Measurements from ENCODE around the gene ADAMTSL4. TPM values are rescaled to one million over a fixed set of nuclear protein-coding genes. Genes with fewer than 3 reads are reported as not detected.
"Not testable (repeated sequence)": the region's sequence is repeated elsewhere in the genome, so short reads cannot be mapped to it uniquely, and the experiment has no call there.

The ADAMTSL4 gene
- polyA plus RNA-seq, 1 of the 3 experiments (the other 2 are of a cell fraction) = 3.4 TPM

DNA sequence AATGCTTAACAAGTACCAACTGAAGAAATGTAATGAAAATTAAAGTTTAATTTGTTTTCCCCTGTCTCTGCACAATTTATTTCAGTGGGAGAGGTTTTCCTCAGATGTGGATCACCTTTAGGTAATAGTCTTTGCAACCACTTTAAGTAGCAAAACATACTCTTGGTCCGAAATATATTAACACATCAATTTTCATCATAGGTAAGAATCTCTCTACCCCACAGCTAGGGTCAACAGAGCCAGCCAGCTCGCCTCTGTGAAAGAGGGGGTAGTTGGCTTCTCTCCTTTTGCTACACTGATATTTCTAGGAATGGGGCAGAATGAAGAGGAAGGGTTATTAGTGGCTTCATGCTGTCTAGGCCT, 55.0 kb downstream of the ADAMTSL4 start:
- POLR2A ChIA-PET = no interaction called here
- CTCF ChIA-PET = interaction anchor here (1.4 kb wide), 1 partner anchor 18 kb away, joined by 3 read pairs; no protein-coding TSS in a partner anchor
- no peak for TF ChIP-seq YY1 (IDR thresholded peaks at IDR 0.05; ENCODE audit: low read depth)
- TF ChIP-seq RXRA (IDR thresholded peaks at IDR 0.05; ENCODE audit: borderline replicate concordance, low read depth) = no peak
- TF ChIP-seq SMC3 (IDR thresholded peaks at IDR 0.05; ENCODE audit: low read depth, low read length) = no peak
- TF ChIP-seq JUND (IDR thresholded peaks at IDR 0.05) = no peak
- no peak for TF ChIP-seq SIN3A (IDR thresholded peaks at IDR 0.05; ENCODE audit: borderline replicate concordance, low read depth, low read length)
- no peak for TF ChIP-seq RFX5 (IDR thresholded peaks at IDR 0.05; ENCODE audit: low read length)
- TF ChIP-seq TEAD4 (IDR thresholded peaks at IDR 0.05; ENCODE audit: borderline replicate concordance, insufficient read depth) = no peak
- TF ChIP-seq MEF2A (IDR thresholded peaks at IDR 0.05; ENCODE audit: borderline replicate concordance, low read depth) = no peak
- TF ChIP-seq POLR2AphosphoS5 (IDR thresholded peaks at IDR 0.05; ENCODE audit: low read depth, low read length) = no peak
- no peak for TF ChIP-seq MXI1 (IDR thresholded peaks at IDR 0.05; ENCODE audit: low read depth, low read length)
- no peak for TF ChIP-seq GATA2 (CRISPR knock-in tag; IDR thresholded peaks at IDR 0.05)
- TF ChIP-seq, protein P1, sequence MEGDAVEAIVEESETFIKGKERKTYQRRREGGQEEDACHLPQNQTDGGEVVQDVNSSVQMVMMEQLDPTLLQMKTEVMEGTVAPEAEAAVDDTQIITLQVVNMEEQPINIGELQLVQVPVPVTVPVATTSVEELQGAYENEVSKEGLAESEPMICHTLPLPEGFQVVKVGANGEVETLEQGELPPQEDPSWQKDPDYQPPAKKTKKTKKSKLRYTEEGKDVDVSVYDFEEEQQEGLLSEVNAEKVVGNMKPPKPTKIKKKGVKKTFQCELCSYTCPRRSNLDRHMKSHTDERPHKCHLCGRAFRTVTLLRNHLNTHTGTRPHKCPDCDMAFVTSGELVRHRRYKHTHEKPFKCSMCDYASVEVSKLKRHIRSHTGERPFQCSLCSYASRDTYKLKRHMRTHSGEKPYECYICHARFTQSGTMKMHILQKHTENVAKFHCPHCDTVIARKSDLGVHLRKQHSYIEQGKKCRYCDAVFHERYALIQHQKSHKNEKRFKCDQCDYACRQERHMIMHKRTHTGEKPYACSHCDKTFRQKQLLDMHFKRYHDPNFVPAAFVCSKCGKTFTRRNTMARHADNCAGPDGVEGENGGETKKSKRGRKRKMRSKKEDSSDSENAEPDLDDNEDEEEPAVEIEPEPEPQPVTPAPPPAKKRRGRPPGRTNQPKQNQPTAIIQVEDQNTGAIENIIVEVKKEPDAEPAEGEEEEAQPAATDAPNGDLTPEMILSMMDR (IDR thresholded peaks at IDR 0.05) = no peak
- TF ChIP-seq, protein P2, sequence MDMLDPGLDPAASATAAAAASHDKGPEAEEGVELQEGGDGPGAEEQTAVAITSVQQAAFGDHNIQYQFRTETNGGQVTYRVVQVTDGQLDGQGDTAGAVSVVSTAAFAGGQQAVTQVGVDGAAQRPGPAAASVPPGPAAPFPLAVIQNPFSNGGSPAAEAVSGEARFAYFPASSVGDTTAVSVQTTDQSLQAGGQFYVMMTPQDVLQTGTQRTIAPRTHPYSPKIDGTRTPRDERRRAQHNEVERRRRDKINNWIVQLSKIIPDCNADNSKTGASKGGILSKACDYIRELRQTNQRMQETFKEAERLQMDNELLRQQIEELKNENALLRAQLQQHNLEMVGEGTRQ (IDR thresholded peaks at IDR 0.05; ENCODE audit: borderline replicate concordance, low read depth, low read length) = no peak
- no peak for TF ChIP-seq REST (IDR thresholded peaks at IDR 0.05; ENCODE audit: low read depth, low read length)
- H3K79me2 ChIP-seq (ENCODE audit: insufficient read depth) = peaks cover 9% of the 10 kb centered on the region; the same call in 1 of the 2 replicates
- no peaks in the 10 kb centered on the region for H3K27me3 ChIP-seq (ENCODE audit: insufficient read depth)
- no peaks in the 10 kb centered on the region for H3K36me3 ChIP-seq (replicated peaks in 1 of 2; ENCODE audit: control insufficient read depth in 1 of 2, insufficient read depth in 2 of 2, low read length in 1 of 2)
- 54% methylated on average over 2 of the region's 2 CpGs for WGBS (ENCODE audit: low lambda C conversion rate)
- H3K4me2 ChIP-seq = peak overlapping the region; percentile 48
- H3K27ac ChIP-seq (ENCODE audit: low read depth in 2 of 2, low read length in 1 of 2) = peak overlapping the region; percentile 76 to 98
- no peak overlapping the region for H3K4me3 ChIP-seq (ENCODE audit: low read depth in 2 of 2, low read length in 1 of 2)
- peaks cover 17% of the 10 kb centered on the region for H3F3A ChIP-seq (replicated peaks; ENCODE audit: insufficient read depth)
- H4K20me1 ChIP-seq (ENCODE audit: insufficient read depth) = no peaks in the 10 kb centered on the region
- no peaks in the 10 kb centered on the region for H3K9me3 ChIP-seq
- H3K9me2 ChIP-seq = no peaks in the 10 kb centered on the region
- peaks cover 6 to 19% of the 10 kb centered on the region in 2 experiments; a peak in 3 of 4 replicates for H3K4me1 ChIP-seq (ENCODE audit: control insufficient read depth in 1 of 2, insufficient read depth in 2 of 2, low read depth in 1 of 2, low read length in 1 of 2)
- no peak overlapping the region; the same call in 1 of the 2 replicates for H2AFZ ChIP-seq (ENCODE audit: low read depth)
- no peak for DNase-seq
- H3K9ac ChIP-seq = peak overlapping the region; percentile 58

DNA sequence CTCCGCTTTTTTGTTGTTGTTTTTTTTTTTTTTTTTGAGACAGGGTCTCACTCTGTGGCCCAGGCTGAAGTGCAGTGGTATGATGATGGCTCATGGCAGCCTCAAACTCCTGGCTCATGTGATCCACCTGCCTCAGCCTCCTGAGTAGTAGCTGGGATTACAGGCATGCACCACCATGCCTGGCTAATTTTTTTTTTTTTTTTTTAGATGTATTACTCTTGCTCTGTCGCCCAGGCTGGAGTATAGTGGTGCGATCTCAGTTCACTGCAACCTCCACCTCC, 56.2 kb downstream of the ADAMTSL4 start:
- peak overlapping the region; percentile 50; the same call in 1 of the 2 replicates for H3K9ac ChIP-seq
- H3K4me1 ChIP-seq (ENCODE audit: control insufficient read depth in 1 of 2, insufficient read depth in 2 of 2, low read depth in 1 of 2, low read length in 1 of 2) = peaks cover 6 to 23% of the 10 kb centered on the region in 2 experiments; a peak in 3 of 4 replicates
- ChIA-PET CTCF (interaction anchor here (1.4 kb wide), 1 partner anchor 16 kb away, joined by 3 read pairs; no protein-coding TSS in a partner anchor), POLR2A (interaction anchor here (1.1 kb wide), 1 partner anchor 26 kb away, joined by 3 read pairs; the partner anchor contains the start of gene MCL1)
- WGBS (ENCODE audit: low lambda C conversion rate) = 93% methylated on average over 3 of the region's 3 CpGs
- H3K9me2 ChIP-seq; H3K27me3 ChIP-seq (ENCODE audit: insufficient read depth); H3K9me3 ChIP-seq; H3K79me2 ChIP-seq (ENCODE audit: insufficient read depth); H3K4me2 ChIP-seq; H3K4me3 ChIP-seq (ENCODE audit: low read depth in 2 of 2, low read length in 1 of 2); DNase-seq; H4K20me1 ChIP-seq (ENCODE audit: insufficient read depth); H3K36me3 ChIP-seq (replicated peaks in 1 of 2; ENCODE audit: control insufficient read depth in 1 of 2, insufficient read depth in 2 of 2, low read length in 1 of 2); H2AFZ ChIP-seq (ENCODE audit: low read depth): not testable (repeated sequence)
- peaks cover 18% of the 10 kb centered on the region for H3F3A ChIP-seq (replicated peaks; ENCODE audit: insufficient read depth)
- peak overlapping the region in 1 of 2 experiments; percentile 98; a peak in 2 of 4 replicates for H3K27ac ChIP-seq (ENCODE audit: low read depth in 2 of 2, low read length in 1 of 2)

All from SK-N-SH (cell line).